GM19463 (cell line): ENCODE data around the gene NCBP1.
"Not testable (repeated sequence)": the region's sequence is repeated elsewhere in the genome, so short reads cannot be mapped to it uniquely, and the experiment has no call there.

Experiments used
- ATAC-seq: cut with Tn5 transposase; IDR thresholded peaks from one replicate; pipeline ENCODE4 v1.9.1; 2021; ENCODE audit warnings: mild to moderate bottlenecking, moderate library complexity; ENCODE audit not compliant: unreplicated experiment

NCBP1 gene

DNA sequence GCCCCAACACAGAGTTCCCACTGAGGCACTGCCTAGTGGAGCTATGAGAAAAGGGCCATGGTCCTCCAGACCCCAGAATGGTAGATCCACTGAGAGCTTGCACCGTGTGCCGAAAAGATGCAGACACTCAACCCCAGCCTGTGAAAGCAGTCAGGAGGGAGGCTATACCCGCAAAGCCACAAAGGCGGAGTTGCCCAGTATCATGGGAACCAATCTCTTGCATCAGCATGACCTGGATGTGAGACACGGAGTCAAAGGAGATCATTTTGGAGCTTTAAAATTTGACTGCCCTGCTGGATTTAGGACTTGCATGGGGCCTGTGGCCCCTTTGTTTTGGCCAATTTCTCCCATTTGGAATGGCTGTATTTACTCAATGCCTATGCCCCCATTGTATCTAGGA, 11.1 kb upstream of the NCBP1 start:
- ATAC-seq = not testable (repeated sequence)

DNA sequence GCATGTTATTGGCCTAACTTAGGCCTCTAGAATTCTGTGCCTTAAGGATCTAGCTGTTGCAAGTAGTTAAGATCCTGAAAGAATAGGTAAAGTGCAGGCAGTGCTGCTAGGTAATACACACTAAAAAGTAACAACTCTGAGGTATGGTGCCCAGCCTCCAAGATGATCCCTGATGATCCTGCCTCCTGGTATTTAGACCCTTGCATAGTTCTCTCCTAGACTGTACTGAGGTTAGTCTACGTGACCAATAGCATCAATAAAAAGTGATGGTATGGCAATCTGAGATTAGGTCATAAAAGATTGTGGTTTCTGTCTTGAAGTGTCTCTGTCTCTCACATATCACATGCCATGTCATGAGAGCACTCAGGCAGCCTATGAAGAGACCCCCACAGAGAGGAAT, 9.7 kb upstream of the NCBP1 start:
- ATAC-seq = no peak

DNA sequence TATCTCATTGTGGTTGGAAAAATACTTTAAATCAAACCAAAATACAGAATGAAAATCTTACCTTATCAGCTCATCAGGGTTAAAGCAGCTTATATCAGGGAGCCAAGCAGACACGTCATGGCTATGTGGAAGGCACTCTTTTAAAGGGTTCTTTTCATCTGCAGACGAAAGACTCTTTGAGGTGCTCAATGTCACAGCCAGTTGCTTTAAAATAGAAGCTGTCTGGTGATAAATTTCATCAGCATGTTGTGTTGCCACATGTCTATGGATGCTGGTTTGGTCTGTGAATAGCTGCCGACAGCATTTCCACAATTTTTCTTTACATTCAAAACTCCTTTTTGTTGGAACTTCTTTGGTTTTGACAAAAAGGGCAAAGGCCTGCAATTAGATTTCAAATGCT, 8.0 kb upstream of the NCBP1 start:
- no peak for ATAC-seq

DNA sequence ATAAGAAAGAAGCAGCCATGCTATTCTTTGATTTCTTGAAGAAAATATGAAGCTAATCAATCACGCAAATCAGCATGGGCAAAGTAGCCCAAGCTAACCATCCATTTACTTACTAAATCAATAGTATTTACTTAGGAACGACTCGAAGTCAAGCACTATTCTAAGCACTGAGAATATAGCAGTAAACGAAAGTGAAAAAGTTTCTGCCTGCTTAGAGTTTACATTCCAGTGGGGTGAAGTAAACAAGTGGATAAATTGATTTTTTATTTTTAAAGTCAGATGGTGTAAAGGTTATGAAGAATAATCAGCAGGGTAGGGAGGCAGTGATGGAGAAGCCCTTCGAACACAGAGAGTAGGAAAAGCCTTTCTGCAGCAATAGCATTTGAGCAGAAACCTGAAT, 6.0 kb upstream of the NCBP1 start:
- no peak for ATAC-seq

DNA sequence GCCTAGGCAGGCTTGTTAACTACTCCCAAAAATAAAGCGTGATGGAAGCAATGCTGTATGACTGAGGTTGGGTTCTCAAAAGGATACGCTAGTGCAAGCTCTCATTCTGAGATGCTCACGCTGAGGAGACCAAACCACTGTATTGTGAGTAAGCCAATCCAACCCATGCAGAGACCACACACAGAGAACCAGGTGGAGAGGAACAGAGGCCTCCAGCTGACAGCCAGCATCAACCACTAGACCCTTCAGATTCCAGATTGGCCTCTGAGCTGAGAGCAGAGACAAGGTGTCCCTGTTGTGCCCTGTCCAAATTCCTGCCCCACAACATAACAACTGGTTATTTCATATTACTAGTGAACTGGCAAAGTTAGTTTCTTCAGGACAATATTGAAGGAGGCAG, 5.0 kb upstream of the NCBP1 start:
- no peak for ATAC-seq

DNA sequence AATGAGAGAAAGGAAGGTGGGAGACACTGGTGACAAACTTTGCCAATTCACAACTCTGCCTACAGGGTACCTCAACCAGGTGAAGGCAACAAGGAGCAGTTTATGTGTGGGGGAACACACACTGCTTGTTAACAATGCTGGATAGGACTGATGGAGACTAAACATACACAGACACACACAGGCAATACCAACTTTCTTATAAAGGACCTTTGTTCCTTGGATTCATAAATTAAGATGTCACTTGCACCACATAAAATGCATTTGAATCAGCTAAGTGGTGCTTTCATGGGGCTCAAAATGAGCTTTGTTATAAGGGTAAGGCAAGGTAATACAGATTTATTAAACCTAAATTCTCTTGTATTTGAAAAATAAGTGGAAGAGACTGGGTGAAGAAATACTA, 4.5 kb upstream of the NCBP1 start:
- no peak for ATAC-seq

DNA sequence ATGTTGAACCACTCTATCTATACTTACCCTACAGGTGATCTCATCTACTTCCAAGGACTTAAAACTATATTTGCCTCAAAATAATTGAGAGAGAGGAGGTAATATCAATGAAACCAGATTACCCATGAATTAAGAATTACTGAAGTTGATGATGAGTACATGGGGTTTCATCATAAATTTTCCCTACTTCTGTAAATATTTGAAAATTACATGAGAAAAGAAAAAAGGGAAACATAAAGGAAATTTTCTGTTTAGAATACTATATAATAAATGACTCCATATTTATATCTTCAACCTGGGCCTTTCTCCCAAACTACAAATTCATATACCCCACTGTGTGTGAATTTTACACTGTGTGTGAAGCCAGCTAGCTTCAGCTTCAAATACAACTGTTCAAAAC, 3.0 kb upstream of the NCBP1 start:
- no peak for ATAC-seq

DNA sequence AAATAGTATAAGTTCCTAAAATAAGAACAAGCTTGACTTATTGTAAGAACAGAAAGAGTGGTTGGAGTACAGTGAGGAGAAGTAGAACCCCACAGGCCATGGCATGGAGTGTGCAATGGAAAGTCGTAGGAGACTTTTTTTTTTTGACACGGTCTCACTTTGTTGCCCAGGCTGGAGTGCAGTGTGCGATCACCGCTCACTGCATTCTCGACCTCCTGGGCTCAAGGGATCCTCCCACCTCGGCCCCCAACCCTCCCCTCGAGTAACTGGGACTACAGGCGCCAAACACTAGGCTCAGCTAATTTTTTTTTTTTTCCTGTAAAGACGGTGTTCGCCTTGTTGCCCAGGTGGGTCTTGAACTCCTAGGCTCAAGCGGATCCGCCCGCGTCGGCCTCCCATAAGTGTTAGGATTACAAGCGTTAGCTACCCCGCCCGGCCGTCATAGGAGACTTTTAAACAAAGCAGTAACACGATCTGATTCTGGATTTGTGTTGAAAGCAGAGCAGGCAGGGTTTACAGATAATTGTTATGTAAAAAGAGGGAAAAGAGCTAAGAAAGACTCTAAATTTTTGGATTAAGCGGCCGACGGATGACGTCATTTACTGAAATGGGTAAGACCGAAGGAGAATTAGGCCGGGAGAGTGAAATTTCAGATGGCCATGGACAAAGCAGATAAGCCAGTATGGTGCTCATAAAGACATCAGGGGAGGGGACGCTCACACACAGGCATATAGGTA, 1.2 kb upstream of the NCBP1 start:
- ATAC-seq = peak; percentile 1

DNA sequence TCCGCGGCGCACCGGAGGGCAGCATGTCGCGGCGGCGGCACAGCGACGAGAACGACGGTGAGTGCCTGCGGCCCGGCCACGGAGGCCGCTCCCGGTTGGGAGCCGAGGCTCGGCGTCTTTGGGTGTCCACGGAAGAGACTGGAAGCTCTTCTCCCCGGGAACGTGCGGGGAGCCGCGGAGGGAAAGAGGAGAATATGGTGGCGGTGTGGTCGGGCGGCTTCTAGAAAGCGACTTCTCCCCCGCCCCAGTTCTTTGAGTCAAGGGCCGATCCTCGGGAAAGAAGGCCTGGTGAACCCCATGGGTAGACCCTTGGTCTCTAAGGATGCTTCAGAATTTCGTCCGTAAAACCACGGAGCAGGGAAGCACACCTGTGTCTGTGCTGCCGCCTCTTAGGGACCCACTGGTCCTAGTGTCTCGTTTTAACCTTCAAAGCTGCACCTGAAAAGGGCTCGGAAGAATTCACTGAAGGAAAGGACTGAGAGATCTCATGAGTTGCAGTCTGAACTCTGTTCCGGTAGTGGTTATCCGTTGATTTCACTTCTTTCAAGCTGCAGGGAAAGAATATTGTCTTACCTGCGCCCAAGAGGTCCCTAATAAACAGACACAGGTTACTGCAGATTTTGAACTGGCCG, 354 bp downstream of the NCBP1 start:
- no peak for ATAC-seq

DNA sequence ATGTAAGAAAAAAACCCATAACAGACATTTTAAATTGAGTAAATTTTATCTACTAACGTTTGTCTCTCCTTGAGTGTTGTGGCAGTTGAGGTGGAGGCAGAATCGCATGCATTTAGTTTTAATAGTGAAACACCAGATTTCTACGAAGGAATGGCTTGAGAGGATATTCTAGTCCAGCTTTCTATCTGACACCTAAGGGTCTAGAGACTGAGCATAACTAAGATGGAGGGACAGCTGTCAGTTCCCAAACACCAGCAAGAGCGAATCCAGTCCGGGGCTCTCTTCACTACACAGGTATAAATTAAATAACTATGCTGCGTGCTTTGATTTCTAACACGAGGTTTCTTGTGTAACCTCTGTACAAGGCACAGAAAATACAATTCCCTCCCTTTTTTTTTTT, 1.4 kb downstream of the NCBP1 start:
- no peak for ATAC-seq

DNA sequence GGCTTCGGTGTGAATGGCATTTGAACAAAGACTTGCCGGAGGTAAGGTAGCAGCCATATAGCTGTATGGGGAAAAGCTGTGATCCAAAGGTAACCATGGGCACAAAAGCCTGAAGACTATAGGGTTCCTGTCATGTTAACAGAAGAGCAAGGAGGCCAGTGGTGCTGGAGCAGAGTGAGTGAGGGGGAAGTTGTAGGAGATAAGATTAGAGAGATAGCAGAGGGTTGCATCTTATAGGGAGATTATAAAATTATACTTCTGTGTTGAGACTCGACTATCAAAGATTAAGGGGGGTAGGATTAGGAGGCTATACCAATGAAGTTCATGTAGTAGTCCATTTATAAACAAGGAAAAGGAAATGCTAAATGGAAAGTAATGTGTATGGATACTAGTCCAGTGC, 3.3 kb downstream of the NCBP1 start:
- ATAC-seq = no peak

DNA sequence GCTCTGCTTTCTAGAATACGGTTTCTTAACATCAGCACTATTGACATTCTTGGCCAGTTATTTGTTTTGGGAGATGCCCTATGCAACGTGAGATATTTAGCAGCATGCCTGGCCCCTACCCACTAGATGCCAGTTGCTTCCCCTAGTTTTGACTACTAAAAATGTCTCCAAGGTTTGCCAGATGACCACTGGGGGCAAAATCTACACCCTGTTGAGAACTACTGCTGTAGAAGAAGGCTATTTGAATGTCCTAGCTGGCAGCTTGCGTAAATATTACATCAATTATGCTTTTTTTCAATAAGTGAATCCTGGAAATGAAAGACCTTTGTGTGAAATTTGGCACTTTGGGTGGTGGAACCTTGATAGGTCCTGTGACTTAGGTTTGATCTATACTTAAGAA, 5.0 kb downstream of the NCBP1 start:
- ATAC-seq = no peak

DNA sequence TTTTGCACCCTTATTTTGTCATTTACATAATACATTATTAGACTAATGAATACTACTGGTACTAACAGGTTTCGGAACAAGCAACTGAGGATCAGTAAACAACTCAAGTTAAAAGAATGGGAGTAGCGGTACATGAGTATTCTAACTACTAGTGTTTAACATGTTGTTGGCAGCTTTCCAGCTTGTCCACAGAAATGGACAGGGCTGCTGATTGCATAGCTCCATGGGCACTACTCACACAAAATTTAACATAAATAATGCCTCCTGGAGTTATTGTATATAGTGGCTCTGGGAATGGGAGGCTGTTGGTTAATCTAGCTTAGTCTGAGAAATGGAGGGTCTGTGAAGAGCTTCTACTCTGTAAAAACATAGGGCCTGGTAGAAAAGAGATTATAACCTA, 6.7 kb downstream of the NCBP1 start:
- ATAC-seq = no peak

DNA sequence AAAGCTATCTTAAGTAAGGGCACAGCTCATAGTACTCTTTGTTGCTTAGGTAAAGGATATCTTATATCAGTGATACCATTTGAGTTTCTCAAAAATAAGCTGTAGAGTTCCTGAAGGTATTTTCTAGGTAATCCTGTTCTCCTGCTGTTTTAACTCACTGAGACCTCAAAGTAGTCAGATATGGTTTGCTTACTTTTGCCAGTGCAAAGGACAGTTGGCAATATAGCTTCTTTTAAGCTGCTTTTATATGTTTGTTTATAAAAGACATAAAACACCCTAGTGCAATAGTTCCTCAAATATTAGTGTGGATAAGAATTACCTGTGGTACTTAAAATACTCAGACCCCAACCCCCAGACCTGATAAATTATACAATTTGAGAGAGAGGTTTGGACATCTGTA, 12.1 kb downstream of the NCBP1 start:
- no peak for ATAC-seq

DNA sequence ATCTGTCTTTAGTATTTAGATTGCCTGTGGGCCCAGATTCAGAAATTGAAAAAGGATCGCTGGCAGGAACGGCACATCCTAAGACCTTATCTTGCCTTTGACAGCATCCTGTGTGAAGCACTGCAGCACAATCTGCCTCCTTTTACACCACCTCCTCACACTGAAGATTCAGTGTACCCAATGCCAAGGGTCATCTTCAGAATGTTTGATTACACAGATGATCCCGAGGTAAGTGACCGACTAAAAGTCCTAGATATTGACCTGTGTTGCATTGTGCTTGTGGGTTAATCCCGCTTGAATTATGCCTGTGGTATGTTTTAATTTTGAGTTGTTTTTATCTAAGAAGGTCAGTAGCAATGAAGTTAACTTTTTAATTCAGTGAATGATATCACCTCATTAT, 14.4 kb downstream of the NCBP1 start:
- ATAC-seq = no peak

DNA sequence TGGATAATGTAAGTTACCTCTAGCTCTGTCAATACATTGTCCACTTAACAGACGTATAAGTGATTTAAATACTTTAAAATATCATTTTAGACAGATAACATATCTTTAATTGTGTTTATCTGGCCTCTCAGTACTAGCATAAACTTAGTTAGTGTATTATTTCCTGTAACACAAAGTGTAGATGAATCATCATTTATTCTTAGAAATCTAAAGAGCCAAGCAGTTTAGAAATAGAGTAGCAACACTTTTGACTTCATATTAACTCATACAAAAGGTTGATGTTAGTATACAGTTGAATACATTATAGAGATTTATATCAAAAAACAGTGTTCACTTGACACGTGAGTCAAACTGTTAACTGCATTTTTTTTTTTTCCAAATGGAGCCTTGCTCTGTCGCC, 18.0 kb downstream of the NCBP1 start:
- ATAC-seq = no peak

DNA sequence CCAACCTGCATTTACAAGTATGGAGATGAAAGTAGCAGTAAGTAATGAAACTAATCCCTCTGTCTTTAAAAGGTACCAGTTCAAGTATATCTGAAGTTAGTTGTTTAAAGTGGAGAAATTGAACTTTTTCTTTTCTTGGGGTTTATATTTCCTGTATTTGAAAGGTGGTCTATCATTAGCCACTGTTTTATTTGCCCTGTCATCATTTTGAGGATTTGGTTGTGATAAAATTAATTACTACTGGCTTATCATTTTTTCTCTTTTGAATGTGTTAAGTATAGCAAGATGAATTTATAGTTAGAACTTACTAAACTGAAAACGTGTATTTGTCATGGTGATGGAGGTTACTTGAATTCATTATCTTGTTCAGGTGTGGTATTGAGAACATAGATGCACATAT, 25.1 kb downstream of the NCBP1 start:
- ATAC-seq = no peak

DNA sequence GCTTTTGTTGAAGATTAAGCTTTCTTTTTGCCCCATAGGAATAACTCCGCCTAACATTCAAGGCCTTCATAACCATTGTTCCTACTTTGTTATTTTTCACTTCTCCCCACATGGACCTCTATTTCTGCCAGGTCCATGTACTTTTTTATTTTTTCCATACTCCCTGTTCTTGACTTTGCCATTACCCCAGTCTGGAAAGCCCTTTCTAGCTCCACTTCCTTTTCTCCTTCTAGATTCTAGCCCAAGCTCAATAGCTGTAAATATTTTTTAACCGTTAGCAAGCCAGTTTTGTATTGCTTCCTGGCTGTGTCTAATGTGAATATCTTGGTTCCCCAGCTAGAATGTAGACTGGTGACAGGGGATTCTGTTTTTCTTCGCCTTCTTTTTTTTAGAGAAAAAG, 26.1 kb downstream of the NCBP1 start:
- ATAC-seq = no peak

DNA sequence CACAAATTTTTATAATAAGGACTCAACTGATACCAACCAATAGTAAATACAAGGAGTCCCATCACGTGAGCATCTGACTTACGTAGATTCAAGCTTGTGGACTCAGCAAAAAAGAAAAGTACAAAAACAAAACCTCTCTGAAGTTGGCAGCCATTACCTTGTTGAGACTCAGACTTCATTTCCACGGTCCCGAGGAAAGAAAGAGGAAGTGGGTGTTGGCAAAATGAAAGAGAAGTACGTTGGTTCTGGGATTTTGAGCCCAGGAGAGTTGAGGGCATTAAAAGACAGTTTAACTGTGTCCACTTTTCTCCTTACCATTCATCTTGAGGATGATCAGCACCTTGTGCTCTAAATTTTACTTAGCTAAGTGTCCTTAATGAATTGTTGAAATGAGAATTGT, 26.7 kb downstream of the NCBP1 start:
- ATAC-seq = no peak

DNA sequence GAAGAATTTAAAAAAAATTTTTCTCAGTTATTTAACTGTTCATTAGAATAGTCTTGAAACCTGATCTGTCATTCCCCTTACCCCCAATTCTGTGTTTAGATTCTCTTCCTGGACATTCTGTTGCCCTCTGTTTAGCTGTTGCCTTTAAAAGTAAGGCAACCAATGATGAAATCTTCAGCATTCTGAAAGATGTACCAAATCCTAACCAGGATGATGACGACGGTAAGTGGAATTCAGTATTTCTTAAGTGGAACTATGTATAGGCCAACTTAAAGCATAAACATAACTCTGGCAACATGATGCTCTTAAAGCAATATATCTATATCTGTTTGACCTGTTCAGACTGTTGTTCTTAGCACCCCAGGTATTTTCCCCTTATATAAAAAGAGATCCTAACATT, 27.2 kb downstream of the NCBP1 start:
- ATAC-seq = no peak

DNA sequence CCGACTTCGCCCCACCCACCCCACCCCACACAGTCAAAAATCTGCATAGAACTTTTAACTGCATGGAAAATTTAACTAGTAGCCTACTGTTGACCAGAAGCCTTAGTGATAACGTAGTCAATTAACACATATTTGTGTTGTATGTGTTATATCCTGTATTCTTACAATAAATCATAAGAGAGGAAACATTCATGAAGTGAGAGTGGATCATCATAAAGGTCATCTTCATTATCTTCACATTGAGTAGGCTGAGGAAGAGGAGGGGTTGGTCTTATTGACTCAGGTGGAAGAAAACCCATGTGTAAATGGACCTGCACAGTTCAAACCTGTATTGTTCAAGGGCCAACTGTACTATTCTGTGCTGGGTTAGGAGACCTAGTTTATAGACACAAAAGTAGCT, 32.1 kb downstream of the NCBP1 start:
- no peak for ATAC-seq

DNA sequence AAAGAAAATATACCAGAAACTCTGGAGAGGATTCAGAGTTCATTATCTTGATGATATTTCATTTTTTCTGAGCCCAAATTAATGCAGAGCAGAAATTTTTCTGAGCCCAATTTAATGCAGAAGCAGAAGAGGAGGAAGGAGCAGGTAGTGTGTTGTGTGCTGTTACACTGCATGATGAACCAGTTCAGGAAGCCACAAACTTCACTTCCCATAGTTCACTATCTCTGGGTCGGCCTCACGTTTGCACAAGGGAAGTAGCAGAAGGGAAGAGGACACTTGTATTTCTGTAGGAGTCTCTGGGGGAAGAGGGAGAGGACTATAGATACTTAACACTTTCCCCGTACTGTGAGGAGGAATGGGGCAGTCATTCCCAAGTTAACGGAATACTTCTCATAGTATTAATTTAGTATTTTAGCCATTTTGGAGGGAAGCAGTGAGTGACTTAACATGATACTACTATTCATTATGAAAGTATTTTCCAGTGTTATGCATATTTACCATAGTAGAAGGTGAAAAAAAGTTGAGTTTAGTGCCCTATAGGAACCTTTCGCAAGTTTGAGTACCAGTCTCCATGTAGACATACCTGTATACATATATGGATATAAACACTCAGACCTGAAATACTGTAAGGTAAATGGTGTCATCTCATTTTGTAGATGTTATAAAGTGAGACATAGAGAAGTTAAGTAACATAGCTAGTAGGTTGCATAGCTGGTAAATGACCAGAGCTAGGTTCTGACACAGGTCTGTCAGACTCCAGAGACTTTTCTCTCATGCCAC, 33.5 kb downstream of the NCBP1 start:
- ATAC-seq = no peak
